ENCODE measurements around the gene LSM12.
"Not testable (repeated sequence)": the region's sequence is repeated elsewhere in the genome, so short reads cannot be mapped to it uniquely, and the experiment has no call there.

LSM12 gene

GRCh38 chr17:44045486-44045885 lies 21.0 kb downstream of the LSM12 start:
- DNase-seq (ENCODE audit: low read depth in 2 of 2, low spot score in 1 of 2) = no peak

GRCh38 chr17:44044071-44044470 lies 22.4 kb downstream of the LSM12 start:
- no peak for DNase-seq (ENCODE audit: low read depth in 2 of 2, low spot score in 1 of 2)

GRCh38 chr17:44043272-44043696 lies 23.2 kb downstream of the LSM12 start:
- DNase-seq (ENCODE audit: low read depth in 2 of 2, low spot score in 1 of 2) = no peak

- DNase-seq (ENCODE audit: low read depth in 2 of 2, low spot score in 1 of 2) = no peak
Observed at GRCh38 chr17:44039829-44040635, 26.4 kb downstream of the LSM12 start.

GRCh38 chr17:44038604-44039011 lies 27.9 kb downstream of the LSM12 start:
- no peak for DNase-seq (ENCODE audit: low read depth in 2 of 2, low spot score in 1 of 2)

- no peak for DNase-seq (ENCODE audit: low read depth in 2 of 2, low spot score in 1 of 2)
Observed at GRCh38 chr17:44037471-44037870, 29.0 kb downstream of the LSM12 start.

- not testable (repeated sequence) for DNase-seq (ENCODE audit: low read depth in 2 of 2, low spot score in 1 of 2)
Observed at GRCh38 chr17:44034688-44035087, 31.8 kb downstream of the LSM12 start.

- no peak for DNase-seq (ENCODE audit: low read depth in 2 of 2, low spot score in 1 of 2)
Observed at GRCh38 chr17:44033861-44034408, 32.5 kb downstream of the LSM12 start.

- no peak for DNase-seq (ENCODE audit: low read depth in 2 of 2, low spot score in 1 of 2)
Observed at GRCh38 chr17:44030482-44030881, 36.0 kb downstream of the LSM12 start.

GRCh38 chr17:44029736-44030135 lies 36.7 kb downstream of the LSM12 start:
- no peak for DNase-seq (ENCODE audit: low read depth in 2 of 2, low spot score in 1 of 2)

- no peak for DNase-seq (ENCODE audit: low read depth in 2 of 2, low spot score in 1 of 2)
Observed at GRCh38 chr17:44024853-44025252, 41.6 kb downstream of the LSM12 start.

- no peak for DNase-seq (ENCODE audit: low read depth in 2 of 2, low spot score in 1 of 2)
Observed at GRCh38 chr17:44024271-44024663, 42.2 kb downstream of the LSM12 start.

GRCh38 chr17:44023545-44024270 lies 42.8 kb downstream of the LSM12 start:
- no peak for DNase-seq (ENCODE audit: low read depth in 2 of 2, low spot score in 1 of 2)

- no peak for DNase-seq (ENCODE audit: low read depth in 2 of 2, low spot score in 1 of 2)
Observed at GRCh38 chr17:44022246-44022645, 44.2 kb downstream of the LSM12 start.

- not testable (repeated sequence) for DNase-seq (ENCODE audit: low read depth in 2 of 2, low spot score in 1 of 2)
Observed at GRCh38 chr17:44021227-44021626, 45.2 kb downstream of the LSM12 start.

- peak; percentile 72 to 78 for DNase-seq (ENCODE audit: low read depth in 2 of 2, low spot score in 1 of 2)
Observed at GRCh38 chr17:44014437-44015172, 51.9 kb downstream of the LSM12 start, which contains the start of gene TMEM101. Gene TMEM101, minus strand, starts transcription at chr17:44014963. Its CDS starts 11 bp downstream, at chr17:44014952.

- no peak for DNase-seq (ENCODE audit: low read depth in 2 of 2, low spot score in 1 of 2)
Observed at GRCh38 chr17:44014133-44014436, 52.4 kb downstream of the LSM12 start.

- DNase-seq (ENCODE audit: low read depth in 2 of 2, low spot score in 1 of 2) = no peak
Observed at GRCh38 chr17:44012874-44013273, 53.6 kb downstream of the LSM12 start.

- no peak for DNase-seq (ENCODE audit: low read depth in 2 of 2, low spot score in 1 of 2)
Observed at GRCh38 chr17:44012391-44012790, 54.1 kb downstream of the LSM12 start.

GRCh38 chr17:44011876-44012275 lies 54.6 kb downstream of the LSM12 start:
- DNase-seq (ENCODE audit: low read depth in 2 of 2, low spot score in 1 of 2) = no peak

- no peak for DNase-seq (ENCODE audit: low read depth in 2 of 2, low spot score in 1 of 2)
Observed at GRCh38 chr17:44010966-44011647, 55.4 kb downstream of the LSM12 start.

Data from stimulated activated CD8-positive, alpha-beta memory T cell treated with anti-CD3 and anti-CD28 coated beads, Interleukin-4, amount 100 ng/mL, for 1 hour (primary cell).